HG02973 (cell line): Measurements from ENCODE around the gene TAF11L14.
"Not testable (repeated sequence)": the region's sequence is repeated elsewhere in the genome, so short reads cannot be mapped to it uniquely, and the experiment has no call there.

Experiments used
- ATAC-seq: cut with Tn5 transposase; IDR thresholded peaks from one replicate; pipeline ENCODE4 v1.9.1; 2021; ENCODE audit warnings: moderate library complexity; ENCODE audit not compliant: unreplicated experiment

The TAF11L14 gene

GRCh38 chr5:17634160-17634559 is at the start of gene TAF11L14:
Gene TAF11L14, plus strand, starts transcription at chr5:17634460.
- ATAC-seq: no peak

DNA sequence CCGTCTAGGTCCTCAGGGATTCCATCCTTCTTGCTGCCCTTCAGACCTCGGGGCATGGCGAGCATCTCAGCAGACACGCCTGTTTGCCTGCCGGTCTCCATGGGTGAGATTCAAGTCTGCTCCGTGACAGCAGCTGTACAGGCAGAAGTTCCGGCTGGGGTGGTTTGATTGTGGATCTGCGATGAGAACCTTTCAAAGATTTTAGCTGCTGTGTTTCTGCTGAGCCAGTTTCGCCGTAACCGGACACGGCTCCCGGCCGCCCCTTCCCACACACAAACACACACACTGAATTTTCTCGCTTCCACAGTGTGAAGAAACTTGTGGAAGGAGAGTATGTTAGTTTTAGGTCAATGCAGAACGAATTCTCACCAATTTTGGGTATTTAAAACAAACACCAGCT is 48.6 kb upstream of the TAF11L14 start, which contains the start of gene TAF11L7:
TSS of gene TAF11L7 (minus strand) at position 101 of the 400 bp plus-strand sequence.
- ATAC-seq: not testable (repeated sequence)

GRCh38 chr5:17590860-17591259 is 43.4 kb upstream of the TAF11L14 start, which contains the start of gene TAF11L8:
Gene TAF11L8, minus strand, starts transcription at chr5:17590960.
- not testable (repeated sequence) for ATAC-seq

- not testable (repeated sequence) for ATAC-seq
Observed at GRCh38 chr5:17594255-17594654, 40.0 kb upstream of the TAF11L14 start, which contains the start of gene TAF11L9. Gene TAF11L9, minus strand, starts transcription at chr5:17594394.

DNA sequence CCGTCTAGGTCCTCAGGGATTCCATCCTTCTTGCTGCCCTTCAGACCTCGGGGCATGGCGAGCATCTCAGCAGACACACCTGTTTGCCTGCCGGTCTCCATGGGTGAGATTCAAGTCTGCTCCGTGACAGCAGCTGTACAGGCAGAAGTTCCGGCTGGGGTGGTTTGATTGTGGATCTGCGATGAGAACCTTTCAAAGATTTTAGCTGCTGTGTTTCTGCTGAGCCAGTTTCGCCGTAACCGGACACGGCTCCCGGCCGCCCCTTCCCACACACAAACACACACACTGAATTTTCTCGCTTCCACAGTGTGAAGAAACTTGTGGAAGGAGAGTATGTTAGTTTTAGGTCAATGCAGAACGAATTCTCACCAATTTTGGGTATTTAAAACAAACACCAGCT is 36.5 kb upstream of the TAF11L14 start, which contains the start of gene TAF11L10:
TSS of gene TAF11L10 (minus strand) at position 101 of the 400 bp plus-strand sequence.
- ATAC-seq: not testable (repeated sequence)

DNA sequence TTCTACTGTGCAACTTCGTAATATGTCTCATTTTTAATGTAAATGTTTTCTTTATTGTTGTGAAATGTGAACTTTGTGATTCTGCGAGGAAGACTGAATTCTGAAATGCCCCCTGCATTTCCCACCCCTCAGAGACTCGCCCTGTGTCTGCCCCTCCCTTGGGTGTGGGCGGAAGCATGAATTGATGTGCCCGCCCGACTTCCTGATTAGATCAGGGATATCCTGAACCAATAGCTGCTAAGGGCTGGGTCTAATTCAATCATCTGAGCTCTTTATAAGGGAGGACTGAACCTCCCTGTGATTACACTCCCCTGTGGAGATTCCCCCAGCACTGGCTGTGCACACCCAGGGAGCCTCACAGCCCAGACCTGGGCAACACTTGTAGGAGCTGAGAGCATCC is 30.4 kb upstream of the TAF11L14 start, which contains the start of gene TAF11L11:
TSS of gene TAF11L11 (plus strand) at position 304 of the 400 bp plus-strand sequence.
- ATAC-seq: not testable (repeated sequence)

DNA sequence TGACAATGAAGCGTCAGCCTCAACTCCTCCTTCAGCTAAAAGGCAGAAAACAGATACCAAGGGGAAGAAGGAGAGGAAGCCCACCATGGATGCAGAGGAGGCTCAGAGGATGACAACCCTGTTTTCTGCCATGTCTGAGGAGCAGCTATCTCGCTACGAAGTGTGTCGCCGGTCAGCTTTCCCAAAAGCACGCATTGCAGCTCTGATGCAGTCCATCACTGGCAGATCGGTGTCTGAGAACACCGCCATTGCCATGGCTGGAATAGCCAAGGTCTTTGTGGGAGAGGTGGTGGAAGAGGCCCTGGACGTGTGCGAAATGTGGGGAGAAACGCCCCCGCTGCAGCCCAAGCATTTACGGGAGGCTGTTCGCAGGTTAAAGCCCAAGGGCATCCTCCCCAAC is 29.3 kb upstream of the TAF11L14 start:
- no peak for ATAC-seq

GRCh38 chr5:17607461-17607860 is 26.8 kb upstream of the TAF11L14 start:
- ATAC-seq: not testable (repeated sequence)

GRCh38 chr5:17610092-17610491 is 24.2 kb upstream of the TAF11L14 start, which contains the start of gene TAF11L12:
Gene TAF11L12, plus strand, starts transcription at chr5:17610392.
- ATAC-seq: not testable (repeated sequence)

DNA sequence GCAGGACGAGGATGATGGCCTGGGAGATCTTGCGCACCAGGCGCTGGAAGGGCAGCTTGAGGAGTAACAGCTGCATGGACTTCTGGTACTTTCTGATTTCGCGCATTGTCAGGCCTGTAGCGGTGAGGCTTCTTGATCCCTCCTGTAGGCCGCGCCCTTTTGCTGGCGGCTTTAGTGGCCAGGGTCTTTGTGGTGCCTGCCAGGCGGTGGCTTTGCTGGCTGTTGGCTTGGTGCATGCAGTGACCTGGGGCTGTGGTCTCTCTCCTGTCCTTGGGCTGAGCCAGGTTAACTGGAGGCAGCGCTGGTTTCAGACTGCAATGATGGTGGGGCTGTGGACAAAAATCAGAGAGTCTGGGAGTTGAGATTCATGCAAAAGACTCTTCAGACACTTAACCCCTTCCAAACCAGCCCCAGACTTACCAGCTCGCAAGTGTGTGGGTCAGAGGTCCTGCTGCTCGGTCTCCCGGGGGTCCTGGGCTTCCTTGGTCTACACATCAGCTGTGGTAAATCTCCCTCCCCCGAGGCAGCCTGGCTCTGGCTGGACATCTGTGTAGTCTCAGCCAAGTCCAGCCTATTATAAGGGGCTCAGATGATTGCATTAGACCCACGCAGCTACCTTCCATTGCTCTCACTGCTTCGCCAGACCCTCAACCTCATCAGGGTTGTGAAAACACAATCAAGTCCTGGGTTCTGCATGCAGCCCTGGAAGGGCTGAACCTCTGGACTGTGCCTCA is 19.2 kb upstream of the TAF11L14 start:
- ATAC-seq: no peak

- no peak for ATAC-seq
Observed at GRCh38 chr5:17619354-17619753, 14.9 kb upstream of the TAF11L14 start.

DNA sequence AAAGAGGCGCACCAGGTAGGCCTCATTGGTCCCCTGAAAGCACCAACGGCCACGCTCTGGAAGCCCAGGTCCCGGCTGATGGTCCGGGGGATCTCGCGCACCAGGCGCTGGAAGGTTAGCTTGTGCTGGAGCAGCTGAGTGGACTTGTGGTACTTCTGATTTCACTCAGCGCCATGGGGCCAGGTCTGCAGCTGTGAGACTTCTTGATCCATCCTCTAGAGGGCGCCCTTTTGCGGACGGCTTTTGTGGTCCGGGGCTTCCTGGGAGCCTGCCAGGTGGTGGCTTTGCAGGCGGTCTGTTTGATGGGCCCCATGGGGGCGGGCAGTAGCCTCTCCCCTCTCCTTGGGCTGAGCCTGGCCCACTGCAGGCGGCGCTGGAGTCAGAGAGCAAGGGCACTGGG is 13.6 kb upstream of the TAF11L14 start:
- ATAC-seq: no peak

DNA sequence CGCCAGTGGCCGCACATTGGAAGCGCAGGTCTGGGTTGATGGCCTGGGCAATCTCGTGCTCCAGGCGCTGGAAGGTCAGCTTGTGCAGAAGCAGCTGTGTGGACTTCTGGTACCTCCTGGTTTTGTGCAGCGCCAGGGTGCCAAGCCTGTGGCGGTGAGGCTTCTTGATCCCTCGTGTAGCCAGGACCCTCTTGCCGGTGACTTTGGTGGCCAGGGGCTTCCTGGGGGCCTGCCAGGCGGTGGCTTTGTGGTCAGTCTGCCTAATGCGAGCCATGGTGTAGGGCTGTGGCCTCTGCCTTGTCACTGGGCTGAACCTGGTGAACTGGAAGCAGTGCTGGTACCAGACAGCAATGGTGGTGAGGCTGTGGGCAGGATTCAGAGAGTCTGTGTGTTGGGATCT is 8.6 kb upstream of the TAF11L14 start:
- no peak for ATAC-seq

GRCh38 chr5:17631788-17632187 is 2.5 kb upstream of the TAF11L14 start, which contains the start of gene TAF11L13:
Gene TAF11L13, plus strand, starts transcription at chr5:17632088.
- ATAC-seq: not testable (repeated sequence)

DNA sequence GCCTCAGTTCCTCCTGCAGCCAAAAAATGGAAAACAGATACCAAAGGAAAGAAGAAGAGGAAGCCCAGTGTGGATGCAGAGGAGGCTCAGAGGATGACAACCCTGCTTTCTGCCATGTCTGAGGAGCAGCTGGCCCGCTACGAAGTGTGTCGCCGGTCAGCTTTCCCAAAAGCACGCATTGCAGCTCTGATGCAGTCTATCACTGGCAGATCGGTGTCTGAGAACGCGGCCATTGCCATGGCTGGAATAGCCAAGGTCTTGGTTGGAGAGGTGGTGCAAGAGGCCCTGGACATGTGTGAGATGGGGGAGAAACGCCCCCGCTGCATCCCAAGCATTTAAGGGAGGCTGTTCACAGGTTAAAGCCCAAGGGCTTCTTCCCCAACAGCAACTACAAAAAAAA is 15.0 kb downstream of the TAF11L14 start:
- ATAC-seq: not testable (repeated sequence)

DNA sequence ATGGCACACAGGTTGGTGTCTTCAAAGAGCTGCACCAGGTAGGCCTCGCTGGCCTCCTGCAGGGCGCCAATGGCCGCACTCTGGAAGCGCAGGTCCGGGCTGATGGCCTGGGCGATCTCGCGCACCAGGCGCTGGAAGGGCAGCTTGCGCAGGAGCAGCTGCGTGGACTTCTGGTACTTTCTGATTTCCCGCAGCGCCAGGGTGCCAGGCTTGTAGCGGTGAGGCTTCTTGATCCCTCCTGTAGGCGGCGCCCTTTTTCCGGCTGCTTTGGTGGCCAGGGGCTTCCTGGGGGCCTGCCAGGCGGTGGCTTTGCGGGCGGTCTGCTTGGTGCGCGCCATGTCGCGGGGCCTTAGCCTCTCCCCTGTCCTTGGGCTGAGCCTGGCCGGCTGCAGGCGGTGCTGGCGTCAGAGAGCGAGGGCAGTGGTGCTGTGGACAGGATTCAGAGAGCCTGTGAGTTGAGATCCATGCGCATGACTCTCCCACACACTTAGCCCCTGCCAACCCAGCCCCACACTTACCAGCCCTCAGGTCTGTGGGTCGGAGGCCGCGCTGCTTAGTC is 21.0 kb downstream of the TAF11L14 start:
- ATAC-seq: not testable (repeated sequence)

GRCh38 chr5:17655921-17656320 is 21.7 kb downstream of the TAF11L14 start:
- no peak for ATAC-seq

DNA sequence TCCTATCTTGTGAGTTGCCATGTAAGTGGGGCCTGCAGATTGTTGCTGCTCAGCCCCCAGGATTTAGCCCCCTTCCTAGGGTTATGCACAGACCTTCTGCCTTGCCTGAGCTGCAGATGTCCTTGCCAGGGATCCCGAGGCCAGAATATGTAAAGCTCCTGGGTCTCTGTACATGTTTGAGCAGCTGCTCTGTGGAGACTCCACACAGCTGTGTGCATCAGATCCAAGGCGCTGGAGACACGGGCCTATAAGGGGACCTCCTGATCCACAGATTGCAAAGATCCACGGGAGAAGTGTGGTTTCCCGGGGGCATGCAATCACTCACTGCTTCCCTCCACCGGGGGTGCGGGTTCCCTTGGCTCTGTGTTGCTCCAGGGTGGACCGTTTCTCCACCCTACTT is 28.9 kb downstream of the TAF11L14 start:
- ATAC-seq: no peak

- ATAC-seq: no peak
Observed at GRCh38 chr5:17665836-17666235, 31.6 kb downstream of the TAF11L14 start.

DNA sequence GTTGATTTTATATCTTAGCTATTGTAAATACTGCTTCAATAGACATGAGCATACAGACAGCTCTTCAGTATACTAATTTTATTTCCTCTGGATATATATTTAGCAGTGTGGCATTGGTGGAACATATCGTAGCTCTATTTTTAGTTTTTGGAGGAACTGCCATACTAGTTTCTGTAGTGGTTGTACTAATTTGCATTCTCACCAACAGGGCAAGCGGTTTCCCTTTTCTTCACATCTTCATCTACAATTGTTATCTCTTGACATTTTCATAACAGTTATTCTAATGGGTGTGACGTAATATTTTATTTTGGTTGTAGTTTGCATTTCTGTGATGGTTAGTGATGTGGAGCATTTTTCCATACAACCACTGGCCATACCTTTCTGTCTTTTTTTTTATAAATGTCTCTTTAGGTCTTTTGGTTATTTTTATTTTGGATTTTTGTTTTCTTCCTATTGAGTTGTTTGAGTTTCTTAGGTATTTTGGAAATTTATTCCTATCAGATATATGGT is 32.5 kb downstream of the TAF11L14 start:
- no peak for ATAC-seq

DNA sequence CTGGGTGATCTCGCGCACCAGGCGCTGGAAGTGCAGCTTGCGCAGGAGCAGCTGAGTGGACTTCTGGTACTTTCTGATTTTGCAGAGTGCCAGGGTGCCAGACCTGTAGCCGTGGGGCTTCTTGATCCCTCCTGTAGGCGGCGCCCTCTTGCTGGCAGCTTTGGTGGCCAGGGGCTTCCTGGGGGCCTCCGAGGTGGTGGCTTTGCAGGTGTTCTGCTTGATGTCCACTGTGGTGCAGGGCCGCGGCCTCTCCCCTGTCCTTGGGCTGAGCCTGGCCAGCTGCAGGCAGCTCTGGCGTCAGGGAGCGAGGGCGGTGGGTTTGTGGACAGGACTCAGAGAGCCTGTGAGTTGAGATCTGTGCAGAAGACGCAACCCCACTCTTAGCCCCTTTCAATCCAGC is 36.1 kb downstream of the TAF11L14 start:
- no peak for ATAC-seq
